Measurements from ENCODE around the gene TEX50.

DNA sequence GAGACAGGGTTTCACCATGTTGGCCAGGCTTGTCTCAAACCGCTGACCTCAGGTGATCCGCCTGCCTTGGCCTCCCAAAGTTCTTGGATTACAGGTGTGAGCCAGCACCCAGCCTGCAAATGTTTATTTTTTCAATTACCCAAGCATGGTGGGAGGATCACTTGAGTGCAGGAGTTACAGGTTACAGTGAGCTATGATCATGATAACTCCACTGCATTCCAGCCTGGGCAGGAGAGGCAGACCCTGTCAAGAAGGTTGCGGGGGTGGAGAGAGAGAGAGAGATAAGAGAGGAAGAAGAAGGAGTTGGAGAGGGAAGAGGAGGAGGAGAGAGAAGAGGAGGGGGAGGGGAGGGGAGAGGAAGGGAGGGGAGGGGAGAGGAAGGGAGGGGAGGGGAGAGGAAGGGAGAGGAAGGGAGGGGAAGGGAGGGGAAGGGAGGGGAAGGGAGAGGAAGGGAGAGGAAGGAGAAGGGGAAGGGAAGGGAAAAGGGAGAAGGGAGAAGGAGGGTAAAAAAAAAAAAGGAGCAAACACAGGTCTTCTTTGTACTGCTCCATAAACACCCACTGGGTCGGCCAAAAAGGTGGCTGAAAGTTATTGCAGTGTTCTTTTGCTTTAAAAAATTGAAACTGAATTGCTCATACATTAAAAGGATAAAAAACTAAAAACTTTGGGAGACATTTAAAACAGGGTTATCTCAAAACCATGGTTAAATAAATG lies 26.5 kb upstream of the TEX50 start:
- TF ChIP-seq POLR2A (IDR thresholded peaks at IDR 0.05) = no peak
- TF ChIP-seq, protein P1, sequence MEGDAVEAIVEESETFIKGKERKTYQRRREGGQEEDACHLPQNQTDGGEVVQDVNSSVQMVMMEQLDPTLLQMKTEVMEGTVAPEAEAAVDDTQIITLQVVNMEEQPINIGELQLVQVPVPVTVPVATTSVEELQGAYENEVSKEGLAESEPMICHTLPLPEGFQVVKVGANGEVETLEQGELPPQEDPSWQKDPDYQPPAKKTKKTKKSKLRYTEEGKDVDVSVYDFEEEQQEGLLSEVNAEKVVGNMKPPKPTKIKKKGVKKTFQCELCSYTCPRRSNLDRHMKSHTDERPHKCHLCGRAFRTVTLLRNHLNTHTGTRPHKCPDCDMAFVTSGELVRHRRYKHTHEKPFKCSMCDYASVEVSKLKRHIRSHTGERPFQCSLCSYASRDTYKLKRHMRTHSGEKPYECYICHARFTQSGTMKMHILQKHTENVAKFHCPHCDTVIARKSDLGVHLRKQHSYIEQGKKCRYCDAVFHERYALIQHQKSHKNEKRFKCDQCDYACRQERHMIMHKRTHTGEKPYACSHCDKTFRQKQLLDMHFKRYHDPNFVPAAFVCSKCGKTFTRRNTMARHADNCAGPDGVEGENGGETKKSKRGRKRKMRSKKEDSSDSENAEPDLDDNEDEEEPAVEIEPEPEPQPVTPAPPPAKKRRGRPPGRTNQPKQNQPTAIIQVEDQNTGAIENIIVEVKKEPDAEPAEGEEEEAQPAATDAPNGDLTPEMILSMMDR (IDR thresholded peaks at IDR 0.05) = no peak

All from uterus (tissue), 2 donors.